Neural progenitor cell (in vitro differentiated cells): ENCODE data around the gene MRPL27.

Experiments used
- EZH2 ChIP-seq: fragments of 200-600 bp; sonication (generic); IDR thresholded peaks from 2 replicates; pipeline ENCODE4 v1.6.1; 2017; ENCODE audit warnings: antibody characterized with exemption, mild to moderate bottlenecking, moderate library complexity
- EZH2phosphoT487 ChIP-seq: fragments of 200-600 bp; sonication (generic); IDR thresholded peaks from 2 replicates; pipeline ENCODE4 v1.6.1; 2017; ENCODE audit warnings: antibody characterized with exemption
- TF ChIP-seq, protein P1 (sequence below): fragments of 200-600 bp; sonication (generic); IDR thresholded peaks from 2 replicates; pipeline ENCODE4 v1.5.1; 2017; ENCODE audit warnings: antibody characterized with exemption, mild to moderate bottlenecking

DNA sequence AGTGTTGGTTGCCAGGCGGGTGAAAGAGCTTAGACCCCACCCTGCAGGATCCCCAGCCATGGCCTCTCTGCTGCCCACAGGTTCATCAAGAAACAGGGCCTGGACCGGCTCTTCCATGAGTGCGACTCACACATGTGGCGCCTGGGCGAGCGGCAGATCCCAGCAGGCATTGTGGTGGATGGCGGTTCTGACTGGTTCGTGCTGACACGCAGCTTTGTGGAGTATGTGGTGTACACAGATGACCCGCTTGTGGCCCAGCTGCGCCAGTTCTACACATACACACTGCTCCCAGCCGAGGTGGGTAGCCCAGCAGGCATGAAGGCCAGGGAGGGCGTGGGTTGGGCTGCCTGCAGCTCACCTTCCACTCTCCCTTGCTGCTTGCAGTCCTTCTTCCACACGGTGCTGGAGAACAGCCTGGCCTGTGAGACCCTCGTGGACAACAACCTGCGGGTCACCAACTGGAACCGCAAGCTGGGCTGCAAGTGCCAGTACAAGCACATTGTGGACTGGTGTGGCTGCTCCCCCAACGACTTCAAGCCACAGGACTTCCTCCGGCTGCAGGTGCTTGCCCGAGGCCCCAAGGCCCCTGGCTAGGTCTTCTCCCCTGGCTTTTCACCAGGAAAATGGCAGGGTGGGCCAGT is 17.2 kb downstream of the MRPL27 start:
- TF ChIP-seq, protein P1, sequence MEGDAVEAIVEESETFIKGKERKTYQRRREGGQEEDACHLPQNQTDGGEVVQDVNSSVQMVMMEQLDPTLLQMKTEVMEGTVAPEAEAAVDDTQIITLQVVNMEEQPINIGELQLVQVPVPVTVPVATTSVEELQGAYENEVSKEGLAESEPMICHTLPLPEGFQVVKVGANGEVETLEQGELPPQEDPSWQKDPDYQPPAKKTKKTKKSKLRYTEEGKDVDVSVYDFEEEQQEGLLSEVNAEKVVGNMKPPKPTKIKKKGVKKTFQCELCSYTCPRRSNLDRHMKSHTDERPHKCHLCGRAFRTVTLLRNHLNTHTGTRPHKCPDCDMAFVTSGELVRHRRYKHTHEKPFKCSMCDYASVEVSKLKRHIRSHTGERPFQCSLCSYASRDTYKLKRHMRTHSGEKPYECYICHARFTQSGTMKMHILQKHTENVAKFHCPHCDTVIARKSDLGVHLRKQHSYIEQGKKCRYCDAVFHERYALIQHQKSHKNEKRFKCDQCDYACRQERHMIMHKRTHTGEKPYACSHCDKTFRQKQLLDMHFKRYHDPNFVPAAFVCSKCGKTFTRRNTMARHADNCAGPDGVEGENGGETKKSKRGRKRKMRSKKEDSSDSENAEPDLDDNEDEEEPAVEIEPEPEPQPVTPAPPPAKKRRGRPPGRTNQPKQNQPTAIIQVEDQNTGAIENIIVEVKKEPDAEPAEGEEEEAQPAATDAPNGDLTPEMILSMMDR = no peak
- TF ChIP-seq EZH2 (no peak), EZH2phosphoT487 (no peak)
